ENCODE data around the gene TMPRSS11B. TPM values are rescaled to one million over a fixed set of nuclear protein-coding genes. Genes with fewer than 3 reads are reported as not detected.

The TMPRSS11B gene
- total RNA-seq, 1 donor from 2014 or later = 0.27 TPM

- no peak overlapping the region for H3K9ac ChIP-seq (ENCODE audit: low read length)
- Mint-ChIP-seq H3K27me3 (ENCODE audit: low read depth, unreplicated experiment) (no peaks in the 10 kb centered on the region), H3K4me1 (ENCODE audit: low read depth, unreplicated experiment) (peaks cover 16% of the 10 kb centered on the region), H3K4me3 (ENCODE audit: unreplicated experiment) (no peak overlapping the region), H3K36me3 (ENCODE audit: low read depth, unreplicated experiment) (no peaks in the 10 kb centered on the region), H3K27ac (ENCODE audit: unreplicated experiment) (no peak overlapping the region), H3K9me3 (ENCODE audit: unreplicated experiment) (peaks cover 2% of the 10 kb centered on the region)
- H3K79me2 ChIP-seq (ENCODE audit: insufficient read depth, low read length) = no peaks in the 10 kb centered on the region
- TF ChIP-seq EZH2 (IDR thresholded peaks at IDR 0.05; ENCODE audit: insufficient read depth, low read length) = no peak
- no peak for TF ChIP-seq CTCF (IDR thresholded peaks at IDR 0.05; ENCODE audit: insufficient read depth, low read depth, low read length)
- no peaks in the 10 kb centered on the region for H4K20me1 ChIP-seq (ENCODE audit: insufficient read depth, low read length)
- H2AFZ ChIP-seq (ENCODE audit: low read depth, low read length) = no peak overlapping the region
- peaks cover 2% of the 10 kb centered on the region for H3K9me3 ChIP-seq (ENCODE audit: insufficient read depth, low read depth, low read length)
- no peak for DNase-seq (ENCODE audit: low read depth)
- peaks cover 3% of the 10 kb centered on the region for H3K4me1 ChIP-seq (ENCODE audit: insufficient read depth, low read length)
- FAIRE-seq = no peak
- no peaks in the 10 kb centered on the region for H3K36me3 ChIP-seq (ENCODE audit: insufficient read depth, low read length)
- H3K4me2 ChIP-seq (ENCODE audit: low read length) = no peak overlapping the region
- no peak overlapping the region for H3K4me3 ChIP-seq (ENCODE audit: insufficient read depth, low read depth, low read length)
- no peak overlapping the region for H3K27ac ChIP-seq (ENCODE audit: low read depth, low read length)
- H3K27me3 ChIP-seq (ENCODE audit: insufficient read depth, low read length) = no peaks in the 10 kb centered on the region
Observed at GRCh38 chr4:68264875-68265565, 19.5 kb upstream of the TMPRSS11B start.

- Mint-ChIP-seq H3K9me3 (ENCODE audit: unreplicated experiment) (peaks cover 2% of the 10 kb centered on the region), H3K27me3 (ENCODE audit: low read depth, unreplicated experiment) (no peaks in the 10 kb centered on the region), H3K27ac (ENCODE audit: unreplicated experiment) (no peak overlapping the region), H3K4me3 (ENCODE audit: unreplicated experiment) (no peak overlapping the region), H3K36me3 (ENCODE audit: low read depth, unreplicated experiment) (no peaks in the 10 kb centered on the region), H3K4me1 (ENCODE audit: low read depth, unreplicated experiment) (peaks cover 6% of the 10 kb centered on the region)
- no peaks in the 10 kb centered on the region for H3K79me2 ChIP-seq (ENCODE audit: insufficient read depth, low read length)
- no peak overlapping the region for H2AFZ ChIP-seq (ENCODE audit: low read depth, low read length)
- no peaks in the 10 kb centered on the region for H3K27me3 ChIP-seq (ENCODE audit: insufficient read depth, low read length)
- DNase-seq (ENCODE audit: low read depth) = no peak
- no peak overlapping the region for H3K9ac ChIP-seq (ENCODE audit: low read length)
- no peaks in the 10 kb centered on the region for H3K36me3 ChIP-seq (ENCODE audit: insufficient read depth, low read length)
- no peak overlapping the region for H3K4me2 ChIP-seq (ENCODE audit: low read length)
- no peak for TF ChIP-seq CTCF (IDR thresholded peaks at IDR 0.05; ENCODE audit: insufficient read depth, low read depth, low read length)
- no peak for TF ChIP-seq EZH2 (IDR thresholded peaks at IDR 0.05; ENCODE audit: insufficient read depth, low read length)
- H3K4me3 ChIP-seq (ENCODE audit: insufficient read depth, low read depth, low read length) = no peak overlapping the region
- H3K9me3 ChIP-seq (ENCODE audit: insufficient read depth, low read depth, low read length) = no peaks in the 10 kb centered on the region
- no peaks in the 10 kb centered on the region for H4K20me1 ChIP-seq (ENCODE audit: insufficient read depth, low read length)
- no peak for FAIRE-seq
- no peak overlapping the region for H3K27ac ChIP-seq (ENCODE audit: low read depth, low read length)
- H3K4me1 ChIP-seq (ENCODE audit: insufficient read depth, low read length) = no peaks in the 10 kb centered on the region
Observed at GRCh38 chr4:68259191-68259590, 13.7 kb upstream of the TMPRSS11B start.

GRCh38 chr4:68257719-68258118 lies 12.2 kb upstream of the TMPRSS11B start:
- Mint-ChIP-seq H3K9me3 (ENCODE audit: unreplicated experiment) (peaks cover 2% of the 10 kb centered on the region), H3K4me1 (ENCODE audit: low read depth, unreplicated experiment) (peaks cover 6% of the 10 kb centered on the region), H3K36me3 (ENCODE audit: low read depth, unreplicated experiment) (no peaks in the 10 kb centered on the region), H3K27me3 (ENCODE audit: low read depth, unreplicated experiment) (no peaks in the 10 kb centered on the region), H3K27ac (ENCODE audit: unreplicated experiment) (no peak overlapping the region), H3K4me3 (ENCODE audit: unreplicated experiment) (no peak overlapping the region)
- Histone ChIP-seq H3K4me2 (ENCODE audit: low read length) (no peak overlapping the region), H3K36me3 (ENCODE audit: insufficient read depth, low read length) (no peaks in the 10 kb centered on the region), H3K4me1 (ENCODE audit: insufficient read depth, low read length) (no peaks in the 10 kb centered on the region), H3K27ac (ENCODE audit: low read depth, low read length) (no peak overlapping the region), H3K9ac (ENCODE audit: low read length) (no peak overlapping the region), H3K27me3 (ENCODE audit: insufficient read depth, low read length) (no peaks in the 10 kb centered on the region), H3K9me3 (ENCODE audit: insufficient read depth, low read depth, low read length) (no peaks in the 10 kb centered on the region), H3K79me2 (ENCODE audit: insufficient read depth, low read length) (no peaks in the 10 kb centered on the region), H3K4me3 (ENCODE audit: insufficient read depth, low read depth, low read length) (no peak overlapping the region), H2AFZ (ENCODE audit: low read depth, low read length) (no peak overlapping the region), H4K20me1 (ENCODE audit: insufficient read depth, low read length) (no peaks in the 10 kb centered on the region)
- FAIRE-seq (no peak), DNase-seq (ENCODE audit: low read depth) (no peak)
- TF ChIP-seq EZH2 (IDR thresholded peaks at IDR 0.05; ENCODE audit: insufficient read depth, low read length) = no peak
- TF ChIP-seq CTCF (IDR thresholded peaks at IDR 0.05; ENCODE audit: insufficient read depth, low read depth, low read length) = no peak

Data from astrocyte (in vitro differentiated cells and primary cell).